ENCODE measurements around the gene MARCHF3.

MARCHF3 gene

GRCh38 chr5:127063257-127063913 lies 33.0 kb upstream of the MARCHF3 start:
- DNase-seq: no peak
- Histone ChIP-seq H3K36me3 (no peaks in the 10 kb centered on the region), H3K27me3 (ENCODE audit: insufficient read depth, low read depth, severe bottlenecking) (no peaks in the 10 kb centered on the region), H3K27ac (no peak overlapping the region), H3K4me3 (ENCODE audit: low read depth, low read length) (no peak overlapping the region), H3K9me3 (ENCODE audit: severe bottlenecking) (no peaks in the 10 kb centered on the region)
- TF ChIP-seq CTCF (IDR thresholded peaks at IDR 0.05; ENCODE audit: low read depth, low read length): no peak

GRCh38 chr5:127061956-127062355 lies 31.6 kb upstream of the MARCHF3 start:
- Histone ChIP-seq H3K4me3 (ENCODE audit: low read depth, low read length) (no peak overlapping the region), H3K27me3 (ENCODE audit: insufficient read depth, low read depth, severe bottlenecking) (no peaks in the 10 kb centered on the region), H3K27ac (no peak overlapping the region), H3K36me3 (no peaks in the 10 kb centered on the region), H3K9me3 (ENCODE audit: severe bottlenecking) (no peaks in the 10 kb centered on the region)
- DNase-seq: no peak
- TF ChIP-seq CTCF (IDR thresholded peaks at IDR 0.05; ENCODE audit: low read depth, low read length): no peak

DNA sequence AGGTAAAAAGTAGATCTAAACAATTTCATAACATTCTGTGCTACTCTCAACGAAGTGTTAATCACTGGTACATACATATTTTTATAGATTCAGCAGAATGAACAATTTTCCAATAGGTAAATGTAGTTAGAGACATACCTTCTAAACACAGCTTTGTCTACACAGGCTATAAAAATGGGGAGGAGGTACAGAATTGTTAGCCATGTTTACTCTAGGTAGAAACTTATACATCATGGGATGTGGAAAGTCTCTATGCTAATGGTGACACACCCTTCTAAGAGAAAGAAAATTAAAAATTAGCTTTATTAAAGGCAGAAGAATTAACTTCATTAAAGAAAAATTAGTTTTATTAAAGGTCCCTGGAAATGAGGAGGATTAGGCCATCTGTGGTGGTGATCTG lies 31.2 kb upstream of the MARCHF3 start:
- no peak for TF ChIP-seq CTCF (IDR thresholded peaks at IDR 0.05; ENCODE audit: low read depth, low read length)
- no peaks in the 10 kb centered on the region for H3K9me3 ChIP-seq (ENCODE audit: severe bottlenecking)
- no peaks in the 10 kb centered on the region for H3K36me3 ChIP-seq
- H3K27ac ChIP-seq: peak overlapping the region; percentile 11; the same call in 1 of the 2 replicates
- H3K4me3 ChIP-seq (ENCODE audit: low read depth, low read length): no peak overlapping the region
- DNase-seq: no peak
- H3K27me3 ChIP-seq (ENCODE audit: insufficient read depth, low read depth, severe bottlenecking): no peaks in the 10 kb centered on the region

DNA sequence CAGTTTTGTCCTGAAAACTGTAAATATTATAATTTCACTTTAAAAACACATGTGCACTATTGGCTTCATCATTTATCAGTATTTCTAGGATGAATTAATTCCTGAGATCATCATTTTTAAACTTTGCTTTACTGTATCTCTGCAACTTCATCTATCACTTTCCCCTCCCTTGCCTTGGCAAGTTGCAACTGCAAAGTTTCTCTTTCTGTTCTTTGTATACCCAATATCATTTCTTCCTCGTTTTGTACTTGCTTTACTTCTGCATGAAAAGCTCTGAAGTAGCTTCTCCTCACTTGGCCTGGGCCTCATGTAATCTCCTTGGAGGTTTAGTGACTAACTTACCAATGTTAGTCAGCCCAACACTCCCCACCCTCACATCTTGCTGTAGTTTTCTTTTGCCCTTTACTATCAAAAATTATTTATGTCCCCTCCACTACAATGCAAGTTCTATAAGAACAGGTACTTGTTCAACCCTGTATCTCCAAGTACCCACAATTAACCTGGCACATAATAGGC lies 30.2 kb upstream of the MARCHF3 start:
- H3K36me3 ChIP-seq: no peaks in the 10 kb centered on the region
- TF ChIP-seq CTCF (IDR thresholded peaks at IDR 0.05; ENCODE audit: low read depth, low read length): no peak
- peak overlapping the region; percentile 11; the same call in 1 of the 2 replicates for H3K27ac ChIP-seq
- H3K9me3 ChIP-seq (ENCODE audit: severe bottlenecking): no peaks in the 10 kb centered on the region
- no peak for DNase-seq
- H3K27me3 ChIP-seq (ENCODE audit: insufficient read depth, low read depth, severe bottlenecking): no peaks in the 10 kb centered on the region
- no peak overlapping the region for H3K4me3 ChIP-seq (ENCODE audit: low read depth, low read length)

DNA sequence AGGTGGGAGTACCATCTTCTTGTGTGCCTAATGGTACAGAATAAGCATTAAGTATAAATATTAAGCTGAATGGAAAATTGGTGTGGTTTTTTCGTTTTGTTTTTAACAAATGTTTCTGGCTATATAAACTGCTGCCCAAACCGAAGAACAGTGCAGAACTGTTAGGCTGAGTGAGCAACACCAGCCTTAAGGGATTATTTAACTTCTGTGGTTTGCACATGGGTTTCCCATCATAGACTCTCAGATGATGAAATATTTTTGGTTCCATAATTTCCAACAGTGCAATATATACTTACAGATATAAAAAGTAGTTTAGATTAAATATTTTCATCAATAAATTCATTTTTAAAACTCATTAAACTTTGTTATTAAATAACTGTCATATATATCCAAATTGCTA lies 26.5 kb upstream of the MARCHF3 start:
- no peak overlapping the region for H3K27ac ChIP-seq
- no peaks in the 10 kb centered on the region for H3K36me3 ChIP-seq
- no peak overlapping the region for H3K4me3 ChIP-seq (ENCODE audit: low read depth, low read length)
- peaks cover 4% of the 10 kb centered on the region for H3K9me3 ChIP-seq (ENCODE audit: severe bottlenecking)
- no peaks in the 10 kb centered on the region for H3K27me3 ChIP-seq (ENCODE audit: insufficient read depth, low read depth, severe bottlenecking)
- TF ChIP-seq CTCF (IDR thresholded peaks at IDR 0.05; ENCODE audit: low read depth, low read length): no peak
- DNase-seq: no peak

Measured in WERI-Rb-1 (cell line).